ENCODE data around the gene PAM16.

DNA sequence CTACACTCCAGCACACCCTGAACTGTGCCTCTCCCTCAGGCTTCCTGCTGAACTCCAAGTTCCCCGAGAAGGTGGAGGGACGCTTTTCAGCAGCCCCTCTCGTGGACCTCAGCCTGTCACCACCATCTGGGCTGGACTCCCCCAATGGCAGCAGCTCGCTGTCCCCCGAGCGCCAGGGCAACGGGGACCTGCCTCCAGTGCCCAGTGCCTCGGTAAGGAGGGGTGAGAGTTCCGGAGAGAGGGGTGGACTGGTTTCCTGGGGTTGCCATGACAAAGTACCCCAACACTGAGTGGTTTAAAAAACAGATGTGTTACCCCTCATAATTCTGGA lies 17.8 kb downstream of the PAM16 start:
- TF ChIP-seq SUZ12 (IDR thresholded peaks at IDR 0.05; ENCODE audit: extremely low read depth, insufficient read depth, insufficient read length) (no peak), ZNF274 (IDR thresholded peaks at IDR 0.05; ENCODE audit: low read depth, low read length) (no peak)

Measured in NT2/D1 (cell line).